ENCODE data around the gene FDX1. TPM values are rescaled to one million over a fixed set of nuclear protein-coding genes. Genes with fewer than 3 reads are reported as not detected.
"Not testable (repeated sequence)": the region's sequence is repeated elsewhere in the genome, so short reads cannot be mapped to it uniquely, and the experiment has no call there.

Gene FDX1
- total and polyA plus RNA-seq, 2 of the 8 experiments (the other 6 are each of a cell fraction or from before 2014, with no cell fraction given), result 3.7 to 9.6 TPM

DNA sequence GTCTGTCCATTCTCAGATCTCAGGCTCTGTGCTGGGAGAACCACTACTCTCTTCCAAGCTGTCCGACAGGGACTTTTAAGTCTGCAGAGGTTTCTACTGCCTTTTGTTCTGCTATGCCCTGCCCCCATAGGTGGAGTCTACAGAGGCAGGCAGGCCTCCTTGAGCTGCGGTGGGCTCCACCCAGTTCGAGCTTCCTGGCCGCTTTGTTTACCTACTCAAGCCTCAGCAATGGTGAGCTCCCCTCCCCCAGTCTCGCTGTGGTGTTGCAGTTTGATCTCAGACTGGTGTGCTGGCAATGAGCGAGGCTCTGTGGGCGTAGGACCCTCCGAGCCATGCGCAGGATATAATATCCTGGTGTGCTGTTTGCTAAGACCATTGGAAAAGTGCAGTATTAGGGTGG, 41.5 kb upstream of the FDX1 start:
- H2BK15ac ChIP-seq (ENCODE audit: low read length); H3K27ac ChIP-seq (ENCODE audit: low read depth, low read length); H2BK120ac ChIP-seq (replicated peaks; ENCODE audit: low read depth, low read length); H2BK12ac ChIP-seq (ENCODE audit: low read depth, low read length); H3K23ac ChIP-seq (ENCODE audit: insufficient read length); H3K27me3 ChIP-seq (replicated peaks in 1 of 4; ENCODE audit: control insufficient read depth in 3 of 4, extremely low read depth in 1 of 4, insufficient read depth in 3 of 4, low read length in 3 of 4); H3K56ac ChIP-seq (replicated peaks; ENCODE audit: insufficient read length, low read depth, low read length); H3K23me2 ChIP-seq (ENCODE audit: low read depth, low read length); H3K14ac ChIP-seq (ENCODE audit: insufficient read length); H3K79me2 ChIP-seq (ENCODE audit: control insufficient read depth in 1 of 2, insufficient read depth in 2 of 2, low read length in 2 of 2); H2AFZ ChIP-seq (ENCODE audit: low read length); H3K79me1 ChIP-seq (ENCODE audit: low read depth, low read length); H2AK5ac ChIP-seq (ENCODE audit: low read depth, low read length); H4K8ac ChIP-seq (ENCODE audit: extremely low read depth, insufficient read depth, low read length); H2BK20ac ChIP-seq (ENCODE audit: low read length); H4K5ac ChIP-seq (ENCODE audit: insufficient read length, low read depth, low read length); H3K4me2 ChIP-seq (ENCODE audit: insufficient read depth in 1 of 2, low read depth in 2 of 2, low read length in 2 of 2); H3K4me3 ChIP-seq (ENCODE audit: extremely low read depth in 1 of 4, insufficient read depth in 2 of 4, low read depth in 3 of 4, low read length in 4 of 4); H3K9ac ChIP-seq (replicated peaks in 1 of 4; ENCODE audit: extremely low read depth in 1 of 4, low read depth in 3 of 4, low read length in 3 of 4); H3K4me1 ChIP-seq (replicated peaks in 1 of 4; ENCODE audit: control insufficient read depth in 3 of 4, insufficient read depth in 4 of 4, low read length in 3 of 4); DNase-seq (ENCODE audit: low read depth in 1 of 2, low spot score in 2 of 2); H3K9me3 ChIP-seq (ENCODE audit: insufficient read depth in 2 of 2, low read depth in 1 of 2, low read length in 1 of 2); H3K18ac ChIP-seq (ENCODE audit: extremely low read depth, low read length); POLR2A ChIA-PET (ENCODE audit: partially characterized antibody); H4K91ac ChIP-seq (replicated peaks; ENCODE audit: insufficient read length, low read length); H3K4ac ChIP-seq (replicated peaks; ENCODE audit: insufficient read length, low read depth, low read length); FAIRE-seq; H3K36me3 ChIP-seq (ENCODE audit: control insufficient read depth in 2 of 4, insufficient read depth in 4 of 4, low read length in 3 of 4); H4K20me1 ChIP-seq (replicated peaks in 1 of 2; ENCODE audit: control insufficient read depth in 1 of 2, insufficient read depth in 2 of 2, low read length in 2 of 2); H2BK5ac ChIP-seq (ENCODE audit: low read depth, low read length): not testable (repeated sequence)
- WGBS, 2 experiments (ENCODE audit: extremely low coverage in 1 of 2, insufficient coverage in 1 of 2, insufficient read length in 1 of 2, insufficient replicate concordance in 2 of 2, low coverage in 1 of 2, low lambda C conversion rate in 2 of 2, missing lambda C conversion rate in 1 of 2), result 89% methylated on average over 9 of the region's 9 CpGs; no CpG with 5 or more reads in 1 of the 2 experiments
- CTCF ChIA-PET (ENCODE audit: partially characterized antibody), result interaction anchor here (1.2 to 1.4 kb wide), 2 partner anchors 23 to 91 kb away, joined by 3 to 5 read pairs; no protein-coding TSS in a partner anchor
